Caco-2 (cell line): Measurements from ENCODE around the gene PPP1R13L. TPM values are rescaled to one million over a fixed set of nuclear protein-coding genes. Genes with fewer than 3 reads are reported as not detected.
"Not testable (repeated sequence)": the region's sequence is repeated elsewhere in the genome, so short reads cannot be mapped to it uniquely, and the experiment has no call there.

Experiments
- BruUV-seq: library from RNA; stranded (reverse); fragments of 400-500 nt; replicated peaks from 2 replicates; lab custom pipeline; 2021; lab: Mats Ljungman, UMichigan
- CTCF ChIA-PET: fragments of 300-600 bp; sonication (Branson Sonifier 250); formaldehyde crosslinking; loops from one replicate; lab custom pipeline; 2022; ENCODE audit warnings: antibody characterized with exemption; lab: Charles Lee
- POLR2A ChIA-PET: fragments of 300-600 bp; sonication (Branson Sonifier 250); formaldehyde crosslinking; loops from one replicate; lab custom pipeline; 2022; ENCODE audit warnings: antibody characterized with exemption; lab: Charles Lee
- DNase-seq, 2 experiments: peaks; one replicate each; pipeline versions ENCODE4 v3.0.0 to v3.0.0-alpha.2; 2020 to 2022
- H3K27me3 ChIP-seq: replicated peaks from 2 replicates; pipeline ENCODE4 v1.6.0; 2011; ENCODE audit warnings: low read length; ENCODE audit not compliant: control insufficient read depth, insufficient read depth
- H3K36me3 ChIP-seq: 2 replicates; pipeline ENCODE4 v1.5.1; 2011; ENCODE audit warnings: low read length; ENCODE audit not compliant: control insufficient read depth, insufficient read depth
- H3K4me1 ChIP-seq: fragments of 250-450 bp; sonication (Bioruptor Pico); 2 replicates; pipeline ENCODE4 v1.5.1; 2020; ENCODE audit warnings: mild to moderate bottlenecking
- H3K4me3 ChIP-seq: 2 replicates; pipeline ENCODE4 v1.5.1; 2011; ENCODE audit warnings: low read depth, mild to moderate bottlenecking, control low read depth, low read length
- H3K9me3 ChIP-seq: fragments of 250-450 bp; sonication (Bioruptor Pico); 2 replicates; pipeline ENCODE4 v1.5.1; 2020; ENCODE audit warnings: mild to moderate bottlenecking, moderate library complexity
- H3K27ac Mint-ChIP-seq: one replicate; pipeline ENCODE4 v1.8.0; 2022; ENCODE audit warnings: mixed read lengths; ENCODE audit not compliant: unreplicated experiment
- H3K27me3 Mint-ChIP-seq: one replicate; pipeline ENCODE4 v1.8.0; 2022; ENCODE audit warnings: mixed read lengths; ENCODE audit not compliant: insufficient read depth, unreplicated experiment
- H3K36me3 Mint-ChIP-seq: one replicate; pipeline ENCODE4 v1.8.0; 2022; ENCODE audit warnings: mild to moderate bottlenecking, mixed read lengths; ENCODE audit not compliant: insufficient read depth, unreplicated experiment
- H3K4me1 Mint-ChIP-seq: one replicate; pipeline ENCODE4 v1.8.0; 2022; ENCODE audit warnings: low read depth, mixed read lengths; ENCODE audit not compliant: unreplicated experiment
- H3K4me3 Mint-ChIP-seq: one replicate; pipeline ENCODE4 v1.8.0; 2022; ENCODE audit warnings: mild to moderate bottlenecking, moderate library complexity, mixed read lengths; ENCODE audit not compliant: unreplicated experiment
- H3K9me3 Mint-ChIP-seq: one replicate; pipeline ENCODE4 v1.8.0; 2022; ENCODE audit warnings: mixed read lengths; ENCODE audit not compliant: unreplicated experiment
- CTCF ChIP-seq, 2 experiments: fragments of 200-600 bp in 1 of 2; IDR thresholded peaks; 1 replicate in 1 of 2; 2 replicates in 1 of 2; pipeline versions ENCODE4 v1.5.1 to v1.8.0; 2011 to 2022; ENCODE audit warnings: antibody characterized with exemption in 1 of 2, control low read depth in 1 of 2, inconsistent platforms in 1 of 2, low read depth in 1 of 2, low read length in 1 of 2, mild to moderate bottlenecking in 1 of 2, moderate library complexity in 1 of 2; ENCODE audit not compliant: insufficient read depth in 1 of 2, severe bottlenecking in 1 of 2, unreplicated experiment in 1 of 2
- intact Hi-C: fragments of 100-400 bp; cut with micrococcal nuclease; formaldehyde crosslinking; loops from one replicate; pipeline ENCODE4 v1.10.0; 2022; ENCODE audit not compliant: unreplicated experiment
- total RNA-seq: library from RNA; stranded (reverse); gene quantifications from 2 replicates; pipeline ENCODE4 v1.2.3, GENCODE V29; 2022

Gene PPP1R13L
- total RNA-seq, 1 experiment from 2014 or later = 65.8 TPM

GRCh38 chr19:45339629-45340028 is 65.2 kb downstream of the PPP1R13L start:
- intact Hi-C loops = loop anchor here (2.0 to 5.0 kb wide), 3 partner anchors 87 to 179 kb away; partner anchors contain the start of genes BLOC1S3, MARK4, NKPD1 and TRAPPC6A
- H3K4me3 Mint-ChIP-seq = no peak overlapping the region

GRCh38 chr19:45336696-45337251 is 68.1 kb downstream of the PPP1R13L start:
- no TSS peak for BruUV-seq
- CTCF ChIA-PET = no interaction called here
- intact Hi-C loops = loop anchor here (5.0 kb wide), 1 partner anchor 84 kb away; the partner anchor contains the start of gene MARK4

More at GRCh38 chr19:45339629-45340028, 65.2 kb downstream of the PPP1R13L start:
- ChIA-PET POLR2A (no interaction called here), CTCF (interaction anchor here (1.7 kb wide), 1 partner anchor 161 kb away, joined by 6 read pairs; the partner anchor contains the start of genes BLOC1S3 and TRAPPC6A)
- TF ChIP-seq CTCF (IDR thresholded peaks at IDR 0.05; ENCODE audit: insufficient read depth in 1 of 2, low read depth in 1 of 2, low read length in 1 of 2, severe bottlenecking in 1 of 2, unreplicated experiment in 1 of 2) = no peak
- Mint-ChIP-seq H3K27me3 (no peaks in the 10 kb centered on the region), H3K9me3 (no peaks in the 10 kb centered on the region), H3K36me3 (no peaks in the 10 kb centered on the region), H3K4me1 (no peaks in the 10 kb centered on the region), H3K27ac (no peak overlapping the region)
- Histone ChIP-seq H3K27me3 (no peaks in the 10 kb centered on the region), H3K4me3 (no peak overlapping the region), H3K9me3 (no peaks in the 10 kb centered on the region), H3K36me3 (no peaks in the 10 kb centered on the region), H3K4me1 (no peaks in the 10 kb centered on the region)
- DNase-seq = no peak
- BruUV-seq = no TSS peak

GRCh38 chr19:45334881-45335280 is 70.0 kb downstream of the PPP1R13L start:
- not testable (repeated sequence) for BruUV-seq, H3K4me3 Mint-ChIP-seq

More at GRCh38 chr19:45336696-45337251, 68.1 kb downstream of the PPP1R13L start:
- no peaks in the 10 kb centered on the region for H3K36me3 ChIP-seq
- no peaks in the 10 kb centered on the region for H3K4me1 ChIP-seq
- Mint-ChIP-seq H3K9me3 (no peaks in the 10 kb centered on the region), H3K4me3 (no peak overlapping the region), H3K27ac (no peak overlapping the region), H3K4me1 (no peaks in the 10 kb centered on the region), H3K36me3 (no peaks in the 10 kb centered on the region), H3K27me3 (no peaks in the 10 kb centered on the region)
- no peaks in the 10 kb centered on the region for H3K9me3 ChIP-seq
- no peak for TF ChIP-seq CTCF (IDR thresholded peaks at IDR 0.05; ENCODE audit: insufficient read depth in 1 of 2, low read depth in 1 of 2, low read length in 1 of 2, severe bottlenecking in 1 of 2, unreplicated experiment in 1 of 2)
- H3K27me3 ChIP-seq = no peaks in the 10 kb centered on the region
- H3K4me3 ChIP-seq = no peak overlapping the region
- no peak for DNase-seq
- POLR2A ChIA-PET = no interaction called here

More at GRCh38 chr19:45334881-45335280, 70.0 kb downstream of the PPP1R13L start:
- H3K9me3 Mint-ChIP-seq, H3K27ac Mint-ChIP-seq, H3K36me3 ChIP-seq, H3K4me1 ChIP-seq, H3K4me3 ChIP-seq, H3K4me1 Mint-ChIP-seq, H3K9me3 ChIP-seq, H3K36me3 Mint-ChIP-seq, H3K27me3 Mint-ChIP-seq, DNase-seq, H3K27me3 ChIP-seq, CTCF ChIA-PET: not testable (repeated sequence)
- intact Hi-C loops = loop anchor here (5.0 kb wide), 1 partner anchor 83 kb away; the partner anchor contains the start of gene MARK4
- POLR2A ChIA-PET = interaction anchor here (0.7 kb wide), 1 partner anchor 34 kb away, joined by 9 read pairs; no protein-coding TSS in a partner anchor
